SIG-M5 treated with dmso at 0.1 percent for 504 hours (cell line): Measurements from ENCODE around the gene COX7B.
"Not testable (repeated sequence)": the region's sequence is repeated elsewhere in the genome, so short reads cannot be mapped to it uniquely, and the experiment has no call there.

Source experiments
- DNase-seq: peaks from one replicate; lab custom pipeline; 2025; ENCODE audit not compliant: unreplicated experiment; lab: John Stamatoyannopoulos, UW

COX7B gene

DNA sequence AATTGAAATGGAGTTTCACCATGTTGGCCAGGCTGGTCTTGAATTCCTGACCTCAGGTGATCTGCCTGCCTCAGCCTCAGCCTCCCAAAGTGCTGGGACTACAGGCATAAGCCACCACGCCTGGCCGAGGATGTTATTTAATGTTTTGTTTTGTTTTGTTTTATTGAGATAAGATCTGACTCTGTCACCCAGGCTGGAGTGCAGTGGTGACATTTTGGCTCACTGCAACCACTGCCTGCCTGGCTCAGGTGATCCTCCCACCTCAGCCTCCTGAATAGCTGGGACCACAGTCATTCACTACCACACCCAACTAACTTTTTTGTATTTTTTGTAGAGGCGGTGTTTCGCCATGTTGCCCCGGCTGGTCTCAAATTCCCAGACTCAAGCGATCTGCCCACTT is 45.8 kb downstream of the COX7B start:
- not testable (repeated sequence) for DNase-seq

DNA sequence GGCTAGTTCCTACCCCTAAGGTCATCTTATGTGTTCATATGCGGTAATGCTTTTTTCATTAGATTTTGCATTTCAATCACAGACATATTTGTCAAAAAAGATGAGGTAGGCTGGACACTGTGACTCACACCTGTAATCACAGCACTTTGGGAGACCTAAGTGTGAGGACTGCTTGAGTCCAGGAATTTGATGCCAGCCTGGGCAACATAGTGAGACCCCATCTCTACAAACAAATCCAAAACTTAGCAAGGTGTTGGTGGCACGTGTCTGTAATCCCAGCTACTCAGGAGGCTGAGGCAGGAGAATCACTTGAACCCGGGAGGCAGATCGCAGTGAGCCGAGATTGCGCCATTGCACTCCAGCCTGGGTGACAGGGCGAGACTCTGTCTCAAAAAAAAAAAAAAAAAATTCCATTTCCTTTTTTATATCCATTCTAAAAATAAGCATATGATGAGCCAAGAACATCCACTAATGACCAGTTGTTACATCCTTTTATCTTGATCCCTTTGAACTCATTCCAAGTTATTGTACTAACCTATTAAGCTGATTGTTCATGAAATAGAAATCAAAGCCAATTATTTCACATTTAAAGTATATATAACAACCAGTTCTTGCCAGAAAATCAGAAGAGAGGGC is 46.8 kb downstream of the COX7B start:
- DNase-seq: no peak

DNA sequence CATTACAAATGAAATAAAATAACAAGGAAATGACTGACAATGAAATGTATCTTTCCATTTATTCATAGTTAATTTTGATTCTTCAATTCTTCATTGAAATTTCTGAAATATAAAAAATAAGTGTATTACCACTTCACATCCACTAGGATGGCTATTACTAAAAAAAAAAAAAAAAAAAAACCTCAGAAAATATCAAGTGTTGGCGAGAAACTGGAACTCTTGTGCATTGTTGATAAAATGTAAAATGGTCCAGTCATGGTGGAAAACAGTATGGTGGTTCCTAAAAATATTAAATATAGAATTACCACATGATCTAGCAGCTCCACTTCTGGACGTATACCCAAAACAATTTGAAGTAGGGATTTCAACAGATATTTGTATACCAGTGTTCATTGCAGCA is 47.3 kb downstream of the COX7B start:
- no peak for DNase-seq

DNA sequence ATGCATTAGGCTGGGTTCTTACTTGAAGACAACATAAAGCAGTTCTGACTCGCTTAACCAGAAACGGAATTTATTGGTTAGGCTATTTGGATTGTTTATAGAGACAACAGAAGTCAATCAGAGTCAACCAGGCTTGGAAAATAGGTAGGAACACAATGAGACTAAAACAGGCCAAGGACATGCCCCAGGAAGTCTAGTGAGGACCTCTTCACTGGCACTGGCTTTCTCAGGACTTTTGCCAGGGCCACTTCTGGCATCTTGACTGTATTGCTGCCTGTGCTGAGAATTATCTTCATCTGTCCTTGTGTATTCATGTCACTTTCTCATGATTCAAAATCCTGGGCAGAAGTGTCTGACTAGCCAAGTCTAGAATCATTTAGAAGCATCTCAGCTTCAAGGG is 50.6 kb downstream of the COX7B start:
- DNase-seq: no peak

DNA sequence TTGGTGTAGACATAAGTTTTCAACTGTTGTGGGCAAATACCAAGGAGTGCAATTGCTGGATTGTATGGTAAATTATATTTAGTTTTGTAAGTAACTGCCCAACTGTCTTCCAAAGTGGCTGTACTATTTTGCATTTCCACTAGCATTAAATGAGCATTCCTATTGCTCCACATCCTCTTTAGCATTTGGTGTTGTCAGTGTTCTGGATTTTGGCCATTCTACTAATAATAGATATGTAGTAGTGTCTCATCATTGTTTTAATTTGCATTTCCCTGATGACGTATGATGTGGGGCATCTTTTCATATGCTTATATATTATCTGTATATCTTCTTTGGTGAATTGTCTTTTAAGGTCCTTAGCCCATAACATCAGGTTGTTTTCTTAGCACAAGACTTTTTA is 52.9 kb downstream of the COX7B start:
- DNase-seq: no peak

DNA sequence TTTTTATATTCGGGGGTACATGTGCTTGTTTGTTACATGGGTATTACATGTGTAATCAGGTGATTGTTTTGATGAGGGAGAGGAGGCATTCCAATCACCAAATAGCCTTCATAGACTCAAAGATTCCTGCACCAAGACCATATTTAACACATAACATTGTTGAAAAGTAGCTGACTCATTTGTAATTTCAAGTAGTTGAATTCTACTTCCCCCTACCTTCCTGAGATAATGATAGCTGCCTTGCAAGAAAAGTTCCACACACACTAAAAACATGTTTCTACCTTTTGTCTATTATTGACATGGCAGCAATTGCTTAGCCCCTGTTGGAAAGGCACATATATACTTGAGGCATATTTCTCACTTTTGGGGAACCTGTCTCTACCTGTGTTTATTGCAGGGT is 54.0 kb downstream of the COX7B start:
- no peak for DNase-seq

DNA sequence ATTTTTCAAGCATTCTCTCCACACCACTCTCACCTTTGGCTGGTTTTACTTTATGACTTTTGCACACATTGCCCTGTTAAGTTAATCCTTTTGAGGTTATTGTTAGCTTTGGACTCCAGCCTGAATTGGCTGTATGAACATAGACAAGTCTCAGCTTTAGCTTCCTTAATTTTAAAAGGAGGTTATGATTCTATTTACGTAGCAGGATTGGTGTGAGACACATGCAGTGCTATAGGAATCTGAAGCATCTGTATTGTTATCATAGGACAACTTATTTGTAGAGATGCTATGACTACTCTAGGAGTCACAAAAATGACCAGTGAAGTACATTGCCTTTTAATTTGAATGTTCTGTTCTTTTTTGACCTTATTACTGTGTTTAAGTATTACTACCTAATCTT is 54.4 kb downstream of the COX7B start:
- DNase-seq: no peak
